GM12873 (cell line): ENCODE data around the gene SV2B.

Source experiments
- TF ChIP-seq, protein P1 (sequence below): IDR thresholded peaks from 2 replicates; pipeline ENCODE4 v1.5.1; 2012; ENCODE audit warnings: low read depth, mild to moderate bottlenecking, moderate library complexity, low read length, control low read depth; ENCODE audit not compliant: insufficient read depth; ENCODE audit errors: missing control alignments

Gene SV2B

DNA sequence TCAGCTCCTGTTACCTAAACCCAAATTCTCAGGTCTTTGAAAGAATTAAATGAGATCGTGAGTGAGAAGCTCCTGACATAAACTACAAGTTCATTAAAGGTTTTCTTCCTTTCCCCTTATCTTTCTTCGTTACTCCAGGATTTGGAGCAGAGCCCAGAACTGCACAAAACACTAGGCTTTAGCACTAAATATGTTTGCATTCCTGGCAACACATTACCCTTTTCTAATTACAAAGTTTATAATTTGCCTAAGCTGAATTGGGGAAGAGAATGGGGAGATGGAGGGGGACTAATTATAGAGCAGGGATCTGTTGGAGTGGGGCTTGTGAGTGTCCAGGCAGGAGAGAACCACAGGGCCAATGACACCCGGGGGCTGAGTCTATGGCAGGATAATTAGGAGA lies 109.7 kb downstream of the SV2B start:
- TF ChIP-seq, protein P1, sequence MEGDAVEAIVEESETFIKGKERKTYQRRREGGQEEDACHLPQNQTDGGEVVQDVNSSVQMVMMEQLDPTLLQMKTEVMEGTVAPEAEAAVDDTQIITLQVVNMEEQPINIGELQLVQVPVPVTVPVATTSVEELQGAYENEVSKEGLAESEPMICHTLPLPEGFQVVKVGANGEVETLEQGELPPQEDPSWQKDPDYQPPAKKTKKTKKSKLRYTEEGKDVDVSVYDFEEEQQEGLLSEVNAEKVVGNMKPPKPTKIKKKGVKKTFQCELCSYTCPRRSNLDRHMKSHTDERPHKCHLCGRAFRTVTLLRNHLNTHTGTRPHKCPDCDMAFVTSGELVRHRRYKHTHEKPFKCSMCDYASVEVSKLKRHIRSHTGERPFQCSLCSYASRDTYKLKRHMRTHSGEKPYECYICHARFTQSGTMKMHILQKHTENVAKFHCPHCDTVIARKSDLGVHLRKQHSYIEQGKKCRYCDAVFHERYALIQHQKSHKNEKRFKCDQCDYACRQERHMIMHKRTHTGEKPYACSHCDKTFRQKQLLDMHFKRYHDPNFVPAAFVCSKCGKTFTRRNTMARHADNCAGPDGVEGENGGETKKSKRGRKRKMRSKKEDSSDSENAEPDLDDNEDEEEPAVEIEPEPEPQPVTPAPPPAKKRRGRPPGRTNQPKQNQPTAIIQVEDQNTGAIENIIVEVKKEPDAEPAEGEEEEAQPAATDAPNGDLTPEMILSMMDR = no peak

GRCh38 chr15:91214675-91215590 lies 114.9 kb downstream of the SV2B start:
- TF ChIP-seq, protein P1 = no peak

- TF ChIP-seq, protein P1 = no peak
Observed at GRCh38 chr15:91216000-91216399, 115.9 kb downstream of the SV2B start.

GRCh38 chr15:91219206-91219605 lies 119.1 kb downstream of the SV2B start:
- TF ChIP-seq, protein P1 = no peak

- TF ChIP-seq, protein P1 = no peak
Observed at GRCh38 chr15:91222052-91222451, 122.0 kb downstream of the SV2B start.

DNA sequence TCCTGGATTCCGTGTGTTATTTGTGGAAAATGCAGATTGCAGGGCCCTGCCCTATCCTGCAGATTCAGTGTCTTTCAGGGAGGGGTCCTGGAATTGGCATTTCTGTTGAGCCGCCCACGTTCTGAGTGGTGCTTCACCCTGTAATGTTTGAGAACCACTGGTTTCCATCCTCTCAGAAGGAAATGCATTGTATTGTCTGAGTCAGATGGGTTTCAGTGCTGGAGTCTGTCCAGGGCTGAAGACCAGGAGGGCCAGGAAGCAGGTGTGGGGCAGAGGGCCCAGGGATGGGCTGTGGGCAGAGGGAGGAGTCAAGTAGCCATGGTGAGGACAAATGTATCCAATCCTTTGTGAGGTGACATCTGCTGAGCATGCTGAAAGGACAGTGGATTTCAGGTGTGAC lies 123.8 kb downstream of the SV2B start:
- TF ChIP-seq, protein P1 = no peak

DNA sequence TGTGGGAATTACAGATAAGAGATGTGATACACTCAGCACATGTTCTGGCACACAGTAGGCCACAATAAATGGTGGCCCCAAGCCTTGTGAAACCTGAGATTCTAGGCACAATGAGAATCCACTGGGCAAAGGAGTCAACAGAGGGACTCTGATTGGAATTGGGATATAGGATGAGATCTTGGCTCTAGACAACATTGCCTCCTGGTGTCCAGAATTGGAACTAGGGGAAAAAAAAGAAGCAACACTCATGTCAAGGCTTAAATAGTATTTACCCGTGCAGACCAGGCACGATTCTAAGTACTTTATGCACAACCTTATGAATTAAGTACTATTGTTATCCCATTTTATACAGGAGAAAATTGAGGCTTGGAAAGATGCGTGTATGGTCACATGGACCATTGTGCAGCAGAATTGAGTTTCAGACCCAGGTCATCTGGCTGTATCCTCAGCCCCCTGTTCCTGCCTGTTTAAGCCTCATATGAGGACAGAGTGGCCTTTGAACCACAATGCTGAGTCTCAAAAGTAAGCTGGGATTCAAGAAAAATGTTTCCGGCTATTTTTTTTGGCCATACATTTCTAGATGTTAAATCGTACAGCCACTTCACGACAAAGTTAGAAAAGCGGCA lies 124.8 kb downstream of the SV2B start:
- TF ChIP-seq, protein P1 = peak; percentile 76
